Measurements from ENCODE around the gene TMCC1.
"Not testable (repeated sequence)": the region's sequence is repeated elsewhere in the genome, so short reads cannot be mapped to it uniquely, and the experiment has no call there.

- not testable (repeated sequence) for TF ChIP-seq CTCF (IDR thresholded peaks at IDR 0.05; ENCODE audit: low read depth, low read length, missing input control); NR2F2 (IDR thresholded peaks at IDR 0.05)
These were observed 7.8 kb upstream of the TMCC1 start for GRCh38 chr3:129901272-129901671.

Data from liver (tissue), 3 donors.